ENCODE data around the gene ESRRB.

ESRRB gene

DNA sequence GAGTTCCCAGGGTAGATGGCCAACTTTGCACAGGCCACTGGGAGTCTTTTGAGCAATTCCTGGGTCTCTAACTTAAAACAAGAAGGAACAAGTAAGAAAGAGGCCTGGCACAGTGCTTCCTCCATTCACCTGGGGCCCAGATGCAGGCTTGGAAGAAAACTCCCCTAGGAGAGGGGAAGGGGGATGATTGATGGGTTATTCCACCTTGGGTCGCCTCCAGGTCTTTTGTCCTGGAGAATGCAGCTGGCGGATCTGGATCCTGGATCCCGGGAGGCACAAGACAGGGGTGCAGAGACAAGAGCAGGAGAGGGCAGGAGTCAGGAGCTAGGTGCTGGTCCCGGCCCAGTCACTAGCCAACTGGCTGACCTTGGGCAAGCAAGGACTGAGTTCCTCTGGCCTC lies 74.5 kb downstream of the ESRRB start:
- no peak for DNase-seq (ENCODE audit: low read depth, low spot score)

DNA sequence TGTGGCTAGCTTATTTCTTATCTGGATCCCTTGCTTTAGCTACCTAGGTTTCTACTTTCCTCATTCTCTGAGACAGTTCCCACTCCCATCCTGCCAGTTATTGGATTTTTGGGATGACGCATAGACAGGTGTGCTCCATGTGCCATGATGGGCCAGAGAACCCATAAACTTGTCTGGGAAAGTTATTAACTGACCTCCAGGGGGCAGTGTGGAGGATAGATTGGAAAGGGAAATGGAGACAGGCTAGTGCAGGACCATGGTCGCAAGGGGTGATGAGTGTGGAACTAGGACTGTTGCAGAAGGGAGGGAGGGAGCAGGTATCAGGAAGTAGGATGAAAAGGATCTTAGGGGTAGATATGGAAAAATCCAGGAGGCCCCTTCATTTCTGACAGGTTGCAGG lies 80.3 kb downstream of the ESRRB start:
- DNase-seq (ENCODE audit: low read depth, low spot score) = peak; percentile 42

DNA sequence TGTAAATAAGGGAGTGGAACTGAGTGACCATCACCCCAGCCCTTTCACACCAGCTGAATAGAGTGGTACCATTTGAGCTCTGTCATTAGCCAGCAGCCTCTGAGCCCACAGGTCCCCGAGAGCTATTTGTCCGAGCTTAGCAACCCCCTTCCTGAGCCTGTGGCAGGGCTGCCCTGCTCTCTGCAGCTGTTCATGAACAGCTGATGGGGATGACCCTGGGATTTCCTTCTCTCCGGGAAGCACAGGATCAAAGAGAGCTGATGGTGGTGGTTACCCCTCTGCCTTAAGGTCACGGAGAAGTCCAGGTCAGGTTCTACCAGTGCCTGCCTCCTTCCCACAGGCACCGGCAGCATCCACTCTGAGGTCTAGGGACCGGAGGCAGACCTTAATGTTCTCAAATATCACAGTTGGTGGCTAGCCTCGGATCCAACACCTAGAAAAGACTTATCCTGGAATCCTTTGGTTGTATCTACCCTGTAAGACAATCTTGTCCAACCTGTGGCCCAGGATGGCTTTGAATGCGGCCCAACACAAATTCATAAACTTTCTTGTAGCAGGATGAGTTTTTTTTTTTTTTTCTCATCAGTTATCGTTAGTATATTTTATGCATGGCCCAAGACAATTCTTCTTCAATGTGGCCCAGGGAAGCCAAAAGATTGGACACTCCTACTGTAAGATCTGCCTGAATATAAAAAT lies 81.1 kb downstream of the ESRRB start:
- DNase-seq (ENCODE audit: low read depth, low spot score) = no peak

DNA sequence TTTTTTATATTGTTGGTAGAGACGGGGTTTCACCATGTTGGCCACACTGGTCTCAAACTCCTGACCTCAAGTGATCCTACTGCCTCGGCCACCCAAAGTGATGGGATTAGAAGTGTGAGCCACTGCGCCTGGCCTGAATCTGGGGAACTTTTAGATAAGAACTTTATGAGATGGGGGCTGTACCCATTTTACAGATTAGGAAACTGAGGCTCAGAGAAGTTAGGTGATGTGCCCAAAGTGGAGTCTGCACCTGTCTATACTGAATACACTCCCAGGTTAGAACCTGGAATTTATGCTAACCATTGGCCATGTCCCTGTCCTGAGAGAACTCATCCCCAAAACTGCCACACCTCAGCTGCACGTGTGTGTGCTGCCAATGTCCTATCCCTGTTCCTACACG lies 81.9 kb downstream of the ESRRB start:
- no peak for DNase-seq (ENCODE audit: low read depth, low spot score)

DNA sequence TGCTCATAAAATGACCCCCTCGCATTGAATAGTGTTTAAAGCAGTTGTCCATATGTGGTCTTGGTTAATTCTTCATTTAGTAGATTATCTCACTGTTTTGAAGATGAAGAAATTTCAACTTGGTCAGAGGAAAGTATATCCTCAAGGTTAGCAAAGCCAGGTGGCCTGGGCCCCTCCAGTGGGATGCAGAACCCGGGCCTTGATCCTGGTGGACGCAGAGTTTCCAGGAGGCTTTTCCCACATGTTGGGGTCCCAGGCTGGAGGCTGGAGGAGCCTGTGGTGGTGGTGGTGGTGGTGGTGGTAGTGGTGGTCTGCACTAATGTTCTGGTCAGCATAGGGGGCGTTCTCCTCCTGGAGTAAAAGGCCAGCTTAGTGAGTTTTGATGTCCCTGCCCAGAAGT lies 85.9 kb downstream of the ESRRB start:
- DNase-seq (ENCODE audit: low read depth, low spot score) = no peak

DNA sequence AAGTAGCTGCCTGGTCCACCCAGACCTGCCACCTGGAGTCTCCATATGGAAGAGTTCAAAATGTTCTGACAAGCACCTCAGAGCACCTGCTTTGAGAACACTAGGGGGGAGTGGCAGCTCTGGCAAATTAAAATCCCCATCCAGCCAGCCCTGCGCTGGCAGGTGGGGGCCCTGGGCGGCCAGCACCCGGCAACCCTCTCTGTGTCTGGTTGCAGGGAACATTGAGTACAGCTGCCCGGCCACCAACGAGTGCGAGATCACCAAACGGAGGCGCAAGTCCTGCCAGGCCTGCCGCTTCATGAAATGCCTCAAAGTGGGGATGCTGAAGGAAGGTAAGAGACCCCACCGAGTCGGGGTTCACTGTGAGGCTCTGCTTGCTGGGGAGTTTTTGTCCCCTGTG lies 86.4 kb downstream of the ESRRB start:
- no peak for DNase-seq (ENCODE audit: low read depth, low spot score)

DNA sequence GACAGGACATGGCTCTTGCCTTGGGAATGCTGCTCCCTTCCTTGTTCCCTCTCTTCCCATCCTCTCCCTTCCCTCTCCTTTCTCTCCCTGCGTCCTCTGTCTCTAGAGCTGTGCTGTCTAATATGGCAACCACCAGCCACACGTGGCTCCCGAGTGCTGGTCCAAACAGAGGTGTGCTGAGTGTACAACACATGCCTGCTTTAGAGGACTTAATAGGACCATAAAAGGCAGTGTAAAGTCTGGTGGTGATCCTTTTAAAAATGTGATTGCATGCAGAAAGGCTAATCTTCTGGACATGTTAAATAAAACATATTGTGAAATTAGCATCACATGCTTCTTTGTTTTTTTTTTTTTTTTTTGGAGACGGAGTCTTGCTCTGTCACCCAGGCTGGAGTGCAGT lies 87.2 kb downstream of the ESRRB start:
- no peak for DNase-seq (ENCODE audit: low read depth, low spot score)

DNA sequence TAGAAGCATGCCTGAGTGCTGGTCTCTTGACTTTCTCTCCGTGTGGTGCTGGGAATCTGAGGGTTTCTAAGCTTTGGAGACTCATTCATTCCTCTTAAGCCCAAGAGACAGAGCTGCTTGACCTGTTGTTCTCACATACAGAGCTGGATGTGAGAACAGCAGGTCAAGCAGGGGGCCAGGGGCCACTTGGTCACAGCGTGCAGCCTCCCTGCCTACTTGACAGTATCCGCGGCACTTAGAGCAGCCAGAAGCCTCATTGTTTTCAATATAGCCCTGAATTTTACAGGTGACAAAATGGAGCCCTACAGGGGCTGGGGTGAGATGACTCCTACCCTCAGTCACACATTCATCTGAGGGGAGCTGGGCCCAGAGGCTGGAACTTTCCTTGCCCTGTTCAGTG lies 88.9 kb downstream of the ESRRB start:
- DNase-seq (ENCODE audit: low read depth, low spot score) = no peak

DNA sequence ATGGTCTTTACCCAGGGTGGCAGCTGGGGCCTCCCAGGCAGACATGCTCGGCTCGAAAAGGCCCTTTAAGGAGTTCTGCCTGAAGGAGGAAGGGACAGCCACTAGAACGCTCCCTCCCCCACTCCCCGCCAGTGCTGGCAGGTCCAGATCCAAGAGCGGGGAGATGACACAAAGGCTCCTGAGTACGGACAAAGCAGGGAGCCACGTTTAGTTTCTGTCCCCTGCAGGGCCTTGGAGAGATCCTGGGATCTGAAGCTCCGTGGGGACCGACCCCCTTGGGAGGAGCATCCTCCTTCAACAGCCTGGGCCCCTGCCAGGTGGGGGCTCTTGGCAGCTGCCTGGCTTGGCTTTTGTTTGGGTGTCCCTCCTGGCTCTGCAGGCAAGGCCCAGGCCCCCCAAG lies 89.7 kb downstream of the ESRRB start:
- DNase-seq (ENCODE audit: low read depth, low spot score) = no peak

DNA sequence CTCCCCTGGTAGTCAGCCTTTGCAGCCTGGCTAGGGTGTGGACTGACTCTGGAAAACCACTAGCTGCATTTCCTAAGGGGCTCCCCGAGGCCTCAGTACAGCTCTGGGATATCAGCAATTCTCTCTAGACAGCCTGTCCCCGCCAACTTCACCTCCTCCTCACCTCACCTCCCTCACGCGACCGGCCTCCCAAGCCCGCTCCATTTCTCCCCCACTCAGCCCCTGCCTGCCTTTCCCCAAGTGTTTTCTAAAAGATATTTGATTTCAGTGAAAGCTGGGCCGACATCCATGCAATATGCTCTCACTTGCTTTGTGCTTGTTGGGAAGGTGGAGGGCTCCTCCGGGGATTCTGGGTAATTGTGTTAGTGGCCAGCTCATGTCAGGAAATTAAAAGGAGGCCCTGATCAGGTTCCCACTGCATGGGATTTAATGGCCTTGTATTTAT lies 91.8 kb downstream of the ESRRB start:
- DNase-seq (ENCODE audit: low read depth, low spot score) = no peak

DNA sequence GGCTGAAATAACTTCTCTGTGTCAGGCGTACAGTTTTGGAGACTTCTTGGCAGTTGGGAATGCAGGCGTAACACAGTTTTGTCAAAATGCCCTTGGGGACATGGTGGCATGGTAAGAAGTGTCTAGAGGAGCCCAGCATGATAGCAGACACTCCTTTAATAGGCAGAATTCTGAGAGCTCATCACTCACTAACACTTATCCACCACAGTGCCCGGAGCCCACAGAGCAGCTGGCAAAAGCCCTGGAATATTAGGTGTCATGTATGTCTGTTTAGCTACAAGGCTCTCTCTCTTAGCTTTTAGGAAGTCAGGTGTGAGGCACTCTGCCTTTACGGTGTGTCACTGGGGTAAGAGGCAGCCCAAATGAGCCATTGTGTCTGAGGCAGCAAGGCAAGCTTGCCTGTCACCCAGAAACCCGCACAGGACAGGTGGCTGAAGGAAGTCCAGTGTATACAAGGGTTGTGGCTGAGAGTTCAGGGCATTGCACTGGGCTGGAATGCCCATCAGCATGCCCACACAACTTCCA lies 96.3 kb downstream of the ESRRB start:
- no peak for DNase-seq (ENCODE audit: low read depth, low spot score)

DNA sequence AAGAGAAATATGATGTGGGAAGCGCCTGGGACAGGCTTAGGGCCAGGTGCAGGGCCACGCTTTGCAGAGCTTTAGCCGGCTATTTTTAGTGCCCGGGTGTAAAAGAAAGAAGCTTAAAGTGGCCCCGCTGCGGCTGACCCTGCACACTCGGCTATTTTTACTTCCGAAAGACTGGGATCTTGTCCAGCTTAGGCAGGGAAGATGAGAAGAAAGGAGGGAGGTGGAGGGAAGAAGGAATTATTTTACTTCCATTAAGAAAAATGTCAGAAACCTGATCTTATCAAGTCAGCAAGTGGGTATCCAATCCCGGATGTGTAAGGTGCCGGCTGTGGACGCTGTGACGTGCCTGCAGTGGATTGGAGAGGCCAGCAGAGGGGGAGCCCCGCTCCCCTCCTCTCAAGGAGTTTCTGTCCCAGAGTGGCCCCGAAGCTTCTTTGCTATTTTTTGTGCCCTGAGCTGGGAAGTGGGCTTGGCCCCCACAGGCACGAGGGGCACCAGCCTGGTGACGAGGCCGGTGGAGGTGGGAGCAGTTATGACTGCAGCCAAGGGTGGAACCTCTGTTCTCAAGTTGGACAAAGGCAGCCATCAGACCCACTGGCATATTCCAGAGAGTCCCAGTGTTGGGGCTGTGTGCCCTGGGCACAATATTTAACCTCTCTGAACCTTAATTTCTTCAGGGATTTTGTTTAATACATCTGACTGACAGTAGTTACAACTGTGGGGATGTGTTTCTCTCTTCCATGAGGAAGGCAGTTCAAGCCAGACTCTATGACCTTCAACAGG lies 97.7 kb downstream of the ESRRB start:
- peak; percentile 23 for DNase-seq (ENCODE audit: low read depth, low spot score)

DNA sequence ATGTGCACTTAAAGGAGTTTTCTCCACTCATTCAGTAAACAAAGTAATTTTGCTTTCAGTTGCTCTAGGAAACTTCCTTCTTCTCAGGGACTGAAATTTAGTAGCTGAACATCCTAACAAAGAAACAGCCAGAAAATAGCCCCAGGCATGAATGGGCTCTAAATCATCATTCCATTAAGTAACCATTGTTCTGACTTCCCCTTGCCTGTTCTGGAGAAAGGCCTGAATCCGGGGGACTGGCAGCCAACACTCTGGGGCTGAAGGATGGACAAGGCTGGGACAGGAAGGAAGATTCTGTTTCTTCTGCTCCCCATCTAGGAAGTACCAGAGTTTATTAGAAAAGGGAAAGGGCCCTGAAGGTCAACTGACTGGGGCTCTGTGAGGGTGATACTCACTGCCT lies 104.5 kb downstream of the ESRRB start:
- DNase-seq (ENCODE audit: low read depth, low spot score) = no peak

DNA sequence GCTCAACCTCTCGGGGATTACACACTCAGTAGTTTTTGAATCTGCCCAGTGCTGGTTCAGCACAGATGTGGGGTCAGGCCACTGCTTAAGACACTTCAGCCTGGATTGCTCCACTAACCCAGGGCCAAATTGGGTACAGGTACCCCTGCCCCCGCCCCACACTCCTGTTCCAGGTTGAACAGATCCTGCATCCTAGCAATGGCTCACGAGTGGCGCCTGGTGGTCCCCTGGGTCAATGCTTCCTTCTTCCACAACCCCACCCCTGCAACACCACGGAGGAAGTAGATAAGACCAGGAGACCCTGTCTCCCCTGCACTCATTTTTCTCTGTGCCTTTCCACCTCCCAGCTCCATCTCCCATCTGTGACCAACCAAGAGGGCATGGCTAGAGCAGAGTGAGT lies 108.4 kb downstream of the ESRRB start:
- no peak for DNase-seq (ENCODE audit: low read depth, low spot score)

DNA sequence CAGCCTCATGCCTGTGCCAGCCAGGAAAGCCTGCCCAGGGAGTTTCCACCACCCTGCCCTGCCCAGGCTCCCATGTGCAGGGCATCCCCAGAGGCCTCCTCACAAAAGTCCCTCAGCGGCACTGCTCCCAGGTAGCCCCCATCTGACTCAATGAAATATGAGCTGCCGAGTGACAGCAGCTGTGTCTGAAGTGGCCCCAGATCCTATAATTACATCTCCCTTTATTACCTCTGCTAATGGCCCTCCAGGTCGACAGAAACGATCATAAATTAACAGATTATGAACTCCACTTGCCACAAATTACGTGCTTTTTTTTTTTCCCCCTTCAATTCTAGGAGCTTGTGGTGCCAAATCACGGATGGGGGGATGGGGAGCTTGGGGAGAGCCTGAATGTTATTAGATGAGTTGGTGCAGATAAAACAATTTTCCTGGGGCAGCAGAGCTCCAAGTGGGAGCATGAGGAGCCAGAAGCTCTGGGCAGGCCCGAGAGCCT lies 110.4 kb downstream of the ESRRB start:
- DNase-seq (ENCODE audit: low read depth, low spot score) = no peak

DNA sequence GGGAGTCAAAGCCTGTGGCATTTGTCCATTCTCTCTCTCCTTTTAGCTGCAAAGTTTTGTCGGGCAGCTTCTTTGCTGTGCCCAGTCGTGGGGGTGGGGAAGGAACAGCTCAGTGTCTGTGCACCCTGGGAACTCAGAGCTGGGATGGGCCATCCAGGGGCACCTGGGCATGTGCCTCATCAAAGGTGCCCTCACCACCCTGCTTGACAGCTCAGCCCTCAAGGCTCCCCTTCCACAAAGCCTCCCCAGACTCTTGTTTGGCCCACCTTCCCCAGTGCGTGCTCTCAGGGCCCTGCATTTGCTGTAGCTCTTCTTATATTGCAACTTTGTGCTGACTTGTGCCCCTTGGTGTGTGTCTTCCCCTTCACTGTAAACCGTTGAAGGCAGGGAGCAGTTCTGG lies 112.6 kb downstream of the ESRRB start:
- DNase-seq (ENCODE audit: low read depth, low spot score) = no peak

DNA sequence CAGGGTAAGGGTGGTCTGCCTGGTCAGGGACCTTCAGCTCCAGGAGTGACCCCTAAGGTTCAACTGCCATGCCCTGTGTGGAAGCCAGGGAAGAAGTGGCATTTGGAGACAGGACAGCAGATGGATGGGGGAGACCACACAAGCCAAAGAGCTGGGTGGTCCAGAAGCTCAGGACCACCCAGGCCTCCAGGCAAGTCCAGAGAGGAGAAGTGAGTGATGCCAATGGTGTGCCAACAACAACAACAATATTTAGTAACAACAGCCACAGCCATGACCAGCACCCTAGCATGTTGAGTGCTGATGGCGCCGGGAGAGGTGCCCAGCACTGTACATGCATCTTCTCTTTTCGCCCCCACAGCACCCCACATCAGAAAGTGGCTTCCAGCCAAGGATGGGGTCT lies 113.7 kb downstream of the ESRRB start:
- no peak for DNase-seq (ENCODE audit: low read depth, low spot score)

DNA sequence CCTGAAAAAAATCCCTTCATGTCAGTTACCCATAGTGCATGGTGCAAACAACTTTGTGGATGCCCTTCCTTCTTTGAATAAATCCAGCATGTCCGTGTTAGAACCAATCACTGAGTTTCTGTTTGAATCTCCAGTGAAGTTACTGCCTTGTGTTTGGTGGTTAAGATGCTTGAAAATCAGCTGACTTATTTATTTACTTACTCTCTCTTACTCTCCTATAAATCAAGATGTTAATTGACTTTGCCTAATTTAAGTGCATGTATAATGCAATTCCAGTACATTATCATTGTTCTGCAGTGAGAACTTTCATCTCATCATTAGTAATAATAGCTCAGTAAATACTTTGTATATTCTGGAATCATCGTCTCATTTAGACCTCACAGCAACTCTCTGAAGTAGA lies 114.2 kb downstream of the ESRRB start:
- no peak for DNase-seq (ENCODE audit: low read depth, low spot score)

DNA sequence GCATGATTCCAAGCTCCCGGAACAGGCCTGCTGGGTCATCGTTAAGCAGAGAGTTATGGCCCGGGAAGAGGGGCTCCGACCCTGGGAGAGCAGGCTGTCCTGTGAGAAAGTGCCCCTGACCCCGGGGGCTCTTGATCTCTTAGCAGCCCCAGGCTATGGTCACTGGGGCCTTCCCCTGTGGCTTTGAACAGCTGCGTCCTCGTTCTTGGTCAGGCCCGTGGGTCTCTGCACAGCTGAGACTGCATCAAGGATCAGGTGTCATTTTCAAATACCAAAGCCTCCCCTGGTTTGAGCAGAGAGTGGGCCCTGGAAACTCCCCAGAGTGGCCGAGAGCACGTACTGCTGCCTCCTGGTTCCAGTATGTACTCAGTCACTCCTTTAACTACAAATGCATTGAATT lies 114.8 kb downstream of the ESRRB start:
- no peak for DNase-seq (ENCODE audit: low read depth, low spot score)

DNA sequence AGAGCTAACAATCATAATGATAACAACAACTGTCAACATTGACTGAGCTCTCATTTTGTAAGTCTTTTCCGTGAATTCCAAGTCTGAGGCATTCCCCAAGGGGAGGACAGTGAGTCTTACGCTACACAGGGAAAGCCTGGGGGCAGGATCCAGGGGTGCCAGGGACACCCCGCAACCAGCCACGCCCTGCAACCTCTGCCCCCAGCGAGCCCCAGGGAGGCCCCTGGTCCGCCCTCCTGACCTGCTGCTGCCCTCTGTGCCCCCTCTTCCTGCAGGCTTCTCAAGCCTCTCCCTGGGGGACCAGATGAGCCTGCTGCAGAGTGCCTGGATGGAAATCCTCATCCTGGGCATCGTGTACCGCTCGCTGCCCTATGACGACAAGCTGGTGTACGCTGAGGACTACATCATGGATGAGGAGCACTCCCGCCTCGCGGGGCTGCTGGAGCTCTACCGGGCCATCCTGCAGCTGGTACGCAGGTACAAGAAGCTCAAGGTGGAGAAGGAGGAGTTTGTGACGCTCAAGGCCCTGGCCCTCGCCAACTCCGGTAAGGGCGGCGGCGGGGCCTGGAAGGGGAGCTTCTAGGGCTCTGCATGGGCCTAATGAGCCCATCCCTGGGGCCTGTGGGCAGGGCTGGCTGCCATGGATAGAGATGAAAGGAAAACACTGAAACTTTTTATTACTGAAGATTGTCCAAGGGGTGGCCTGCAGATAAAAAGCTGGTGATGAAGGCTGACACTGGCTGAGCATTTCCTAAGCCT lies 115.4 kb downstream of the ESRRB start:
- DNase-seq (ENCODE audit: low read depth, low spot score) = no peak

DNA sequence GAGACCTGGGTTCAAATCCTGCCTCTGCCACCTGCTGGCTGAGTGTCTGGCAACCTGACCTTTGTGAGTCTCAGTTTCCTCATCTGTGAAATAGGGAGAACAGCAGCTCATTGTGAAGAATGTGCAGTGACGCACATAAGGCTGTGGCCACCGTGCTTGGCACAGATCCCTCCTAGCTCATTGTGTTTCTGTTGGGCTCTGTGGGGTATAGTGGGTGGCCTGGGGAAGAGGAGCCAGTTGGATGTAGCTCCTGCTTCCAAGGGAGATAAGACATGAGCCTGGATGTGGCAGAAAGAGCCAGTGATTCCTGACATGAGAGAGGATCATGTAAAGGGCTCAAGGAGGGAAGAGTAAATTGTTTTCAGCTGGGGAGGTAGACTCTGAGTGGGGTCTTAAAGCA lies 120.0 kb downstream of the ESRRB start:
- DNase-seq (ENCODE audit: low read depth, low spot score) = no peak

DNA sequence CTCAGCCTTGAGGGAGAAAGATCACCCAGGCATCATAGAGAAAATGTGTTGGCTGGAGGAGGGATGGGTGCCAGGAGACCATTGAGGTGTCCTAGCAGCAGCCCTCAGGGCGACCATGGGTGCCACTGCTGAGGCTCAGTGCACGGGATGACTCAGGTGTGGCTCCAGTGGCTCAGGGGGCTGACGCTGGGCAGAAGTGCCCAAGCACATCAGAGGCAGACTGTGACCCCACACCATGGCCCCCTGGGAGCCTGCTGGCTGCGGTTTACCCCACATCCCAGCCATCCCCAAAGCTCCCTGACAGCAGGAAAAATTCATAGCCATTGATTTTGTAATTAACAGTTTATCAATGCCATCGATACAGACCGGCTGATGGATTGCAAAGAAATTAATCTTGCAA lies 120.7 kb downstream of the ESRRB start:
- DNase-seq (ENCODE audit: low read depth, low spot score) = no peak
